Peyer's patch (tissue), 4 donors: ENCODE data around the gene IL3RA.

Experiments
- CTCF ChIP-seq, 6 experiments: fragments of 450-650 bp in 4 of 6; fragments of 200-600 bp in 2 of 6; sonication (generic) in 1 of 6; IDR thresholded peaks; one replicate each; pipeline ENCODE4 v1.5.1; 2017 to 2019; ENCODE audit warnings: antibody characterized with exemption in 6 of 6, mild to moderate bottlenecking in 3 of 6, moderate library complexity in 1 of 6
- POLR2A ChIP-seq, 2 donors: fragments of 450-650 bp; IDR thresholded peaks; one replicate each; pipeline ENCODE4 v1.5.1; 2017; ENCODE audit warnings: antibody characterized with exemption in 2 of 2, mild to moderate bottlenecking in 2 of 2, moderate library complexity in 2 of 2

- TF ChIP-seq CTCF (IDR thresholded peaks at IDR 0.05) = no peak
- TF ChIP-seq POLR2A (IDR thresholded peaks at IDR 0.05) = no peak
These were observed 57.5 kb downstream of the IL3RA start for GRCh38 chrX:1393871-1394615.
